Right hindlimb (tissue), 1 donor: ENCODE measurements around the gene ADA.

Experiments
- DNase-seq: peaks from one replicate; pipeline ENCODE4 v3.0.0-alpha.2; 2018

ADA gene

GRCh38 chr20:44573501-44573869, 78.0 kb downstream of the ADA start:
- no peak for DNase-seq

GRCh38 chr20:44572551-44573500, 78.7 kb downstream of the ADA start:
- no peak for DNase-seq

- DNase-seq = no peak
Observed at GRCh38 chr20:44571362-44571988, 80.0 kb downstream of the ADA start.

DNA sequence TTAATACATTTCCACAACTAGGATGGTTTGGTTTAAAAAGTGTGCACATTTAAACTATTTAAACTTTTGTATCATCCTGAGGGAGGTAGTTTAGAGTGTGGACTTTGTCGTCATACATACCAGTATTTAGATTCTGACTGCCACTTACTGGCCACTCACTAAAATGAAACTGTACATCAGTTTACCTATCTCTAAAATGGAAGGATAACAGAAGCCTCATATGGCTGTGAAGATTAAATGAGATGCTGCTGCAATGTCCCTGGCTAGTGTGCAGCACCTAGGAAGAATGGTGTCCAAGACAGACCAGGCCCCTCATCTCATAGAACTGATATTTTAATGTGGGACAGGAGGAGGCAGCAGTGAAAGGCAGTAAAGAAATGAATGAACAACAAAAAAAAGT, 81.1 kb downstream of the ADA start:
- DNase-seq = no peak
